GM18502 (cell line): ENCODE data around the gene DHX30.

Source experiments
- ATAC-seq: cut with Tn5 transposase; IDR thresholded peaks from one replicate; pipeline ENCODE4 v1.9.1; 2021; ENCODE audit warnings: mild to moderate bottlenecking; ENCODE audit not compliant: unreplicated experiment, poor library complexity

Gene DHX30

DNA sequence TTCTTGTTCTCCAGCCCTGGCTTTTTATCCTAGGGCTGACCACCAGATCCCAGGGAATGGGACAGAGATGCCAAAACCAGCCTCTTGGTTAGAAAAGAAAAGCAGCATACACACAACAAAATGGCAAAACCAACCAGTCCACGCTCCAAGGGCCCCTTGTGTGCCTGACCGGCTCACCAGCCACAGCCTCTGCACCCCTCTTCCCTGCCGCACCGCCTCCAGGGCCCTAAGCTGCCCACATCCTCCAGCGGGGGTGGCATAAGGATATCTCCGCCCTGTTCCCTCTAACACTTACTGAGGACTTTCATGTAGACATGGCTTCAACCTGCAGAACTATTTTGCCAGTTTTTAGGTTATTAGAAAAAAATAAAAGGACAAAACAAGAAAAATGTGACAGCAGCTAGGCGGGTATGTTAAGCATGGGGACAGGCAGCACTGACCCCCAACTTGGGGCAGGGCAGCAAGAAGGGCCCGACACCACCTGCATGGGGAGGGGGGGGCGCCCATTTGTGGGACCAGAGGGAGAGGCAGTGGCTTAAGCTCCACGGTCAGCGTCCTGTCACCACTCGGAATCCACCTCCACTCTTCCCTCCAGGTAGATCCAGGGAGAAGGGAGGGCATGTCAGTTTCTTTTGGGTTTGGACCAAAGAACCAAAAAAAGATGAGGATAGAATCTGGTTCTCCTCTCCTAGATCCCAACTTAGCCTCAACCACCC lies 49.1 kb downstream of the DHX30 start:
- ATAC-seq = no peak

DNA sequence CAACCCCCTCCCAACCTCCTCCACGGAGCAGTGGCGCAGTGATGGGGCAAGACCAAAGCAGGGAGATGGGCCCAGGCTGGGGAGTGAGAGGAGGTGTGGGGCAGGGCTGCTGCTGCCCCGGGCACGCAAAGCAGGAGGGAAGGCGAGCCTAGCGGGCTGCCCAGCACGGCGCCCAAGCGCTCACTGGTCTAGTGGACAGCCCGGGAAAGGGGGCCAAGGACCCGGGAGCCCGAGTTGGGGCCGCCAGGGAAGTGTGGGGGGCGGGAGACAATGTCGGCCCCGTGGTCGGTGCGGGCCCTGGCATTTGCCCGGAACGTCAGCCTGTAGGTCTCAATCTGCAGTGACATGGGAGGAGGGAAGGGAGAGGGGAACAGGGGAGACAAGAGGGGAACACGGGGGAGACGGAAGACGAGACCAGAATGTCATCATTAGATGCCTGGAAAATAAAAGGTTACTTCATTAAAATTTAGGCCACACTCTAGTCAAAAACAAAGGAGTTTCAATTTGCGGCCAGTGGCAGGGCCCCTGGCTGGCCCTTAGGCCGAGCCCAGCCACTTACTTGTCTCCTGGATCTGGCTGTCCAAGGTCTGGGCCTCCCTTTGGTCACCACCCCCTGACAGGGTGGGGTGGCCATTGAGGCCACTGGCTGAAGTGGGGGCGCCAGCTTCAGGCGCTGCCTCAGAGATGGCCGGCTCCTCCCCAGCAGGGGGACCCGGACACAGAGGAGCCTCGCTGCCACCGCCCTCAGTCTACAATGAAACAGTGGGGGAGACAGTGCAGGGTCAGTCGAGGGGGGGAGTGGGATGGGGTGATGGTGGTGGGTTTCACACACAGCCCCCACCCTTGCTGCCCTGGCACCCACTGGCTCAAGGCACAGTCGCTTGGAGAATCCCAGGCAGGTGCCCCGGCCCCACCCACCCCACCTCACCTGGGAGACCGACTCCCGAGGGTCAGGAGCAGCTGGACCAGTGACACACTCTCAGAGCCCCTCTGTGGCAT lies 50.0 kb downstream of the DHX30 start:
- ATAC-seq = no peak

DNA sequence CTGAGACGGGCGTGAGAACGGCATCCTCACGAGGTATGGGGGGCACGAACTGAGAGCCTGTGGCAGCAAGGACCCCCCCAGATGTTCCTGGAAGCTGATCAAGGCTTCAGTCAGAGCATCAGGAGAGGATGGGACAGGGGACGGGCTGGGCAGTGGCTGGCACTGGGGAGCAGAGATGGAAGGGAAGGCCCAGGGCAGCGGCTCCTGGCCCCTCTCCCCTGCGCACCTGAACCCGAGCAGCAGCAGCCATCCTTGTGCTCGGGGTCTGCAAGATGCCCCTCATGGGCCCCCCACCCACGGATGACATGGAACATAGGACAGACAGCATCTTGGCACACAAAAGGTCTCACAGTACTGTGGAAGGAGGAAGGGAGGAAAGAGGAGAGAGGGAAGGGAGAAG lies 51.3 kb downstream of the DHX30 start:
- ATAC-seq = no peak

DNA sequence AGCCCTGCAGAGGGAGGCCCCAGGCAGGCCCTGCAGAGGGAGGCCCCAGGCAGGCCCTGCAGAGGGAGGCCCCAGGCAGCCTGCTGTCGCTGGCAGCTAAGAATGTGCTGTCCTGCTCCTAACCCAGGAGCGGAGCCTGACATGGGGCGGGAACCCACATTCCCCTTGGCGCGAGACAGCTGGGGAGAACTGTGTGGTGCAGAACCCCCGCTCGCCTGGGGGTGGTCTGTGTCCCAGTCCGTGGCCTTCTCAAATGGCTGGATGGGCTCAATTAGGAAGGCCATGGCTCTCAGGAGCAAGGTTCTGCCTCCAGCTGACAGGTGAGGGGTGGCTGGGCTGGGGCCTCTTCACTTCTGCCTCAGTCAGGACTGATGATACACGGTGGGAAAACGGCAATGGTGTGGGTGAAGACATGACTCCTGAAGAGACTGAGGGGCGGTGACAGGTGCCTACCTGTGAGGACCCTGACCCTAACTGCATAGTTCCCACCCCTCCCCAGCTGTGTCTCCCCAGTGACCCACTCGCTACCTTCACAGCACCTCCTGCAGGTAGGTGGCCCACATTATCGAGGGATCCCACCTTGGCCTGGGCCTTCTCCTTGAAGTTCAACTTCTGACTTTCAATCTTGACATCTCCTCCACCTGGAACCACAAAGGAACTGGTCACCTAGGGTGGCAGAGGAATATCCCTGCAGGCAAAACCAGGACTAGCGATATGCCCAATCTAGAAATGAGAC lies 52.0 kb downstream of the DHX30 start:
- ATAC-seq = no peak

DNA sequence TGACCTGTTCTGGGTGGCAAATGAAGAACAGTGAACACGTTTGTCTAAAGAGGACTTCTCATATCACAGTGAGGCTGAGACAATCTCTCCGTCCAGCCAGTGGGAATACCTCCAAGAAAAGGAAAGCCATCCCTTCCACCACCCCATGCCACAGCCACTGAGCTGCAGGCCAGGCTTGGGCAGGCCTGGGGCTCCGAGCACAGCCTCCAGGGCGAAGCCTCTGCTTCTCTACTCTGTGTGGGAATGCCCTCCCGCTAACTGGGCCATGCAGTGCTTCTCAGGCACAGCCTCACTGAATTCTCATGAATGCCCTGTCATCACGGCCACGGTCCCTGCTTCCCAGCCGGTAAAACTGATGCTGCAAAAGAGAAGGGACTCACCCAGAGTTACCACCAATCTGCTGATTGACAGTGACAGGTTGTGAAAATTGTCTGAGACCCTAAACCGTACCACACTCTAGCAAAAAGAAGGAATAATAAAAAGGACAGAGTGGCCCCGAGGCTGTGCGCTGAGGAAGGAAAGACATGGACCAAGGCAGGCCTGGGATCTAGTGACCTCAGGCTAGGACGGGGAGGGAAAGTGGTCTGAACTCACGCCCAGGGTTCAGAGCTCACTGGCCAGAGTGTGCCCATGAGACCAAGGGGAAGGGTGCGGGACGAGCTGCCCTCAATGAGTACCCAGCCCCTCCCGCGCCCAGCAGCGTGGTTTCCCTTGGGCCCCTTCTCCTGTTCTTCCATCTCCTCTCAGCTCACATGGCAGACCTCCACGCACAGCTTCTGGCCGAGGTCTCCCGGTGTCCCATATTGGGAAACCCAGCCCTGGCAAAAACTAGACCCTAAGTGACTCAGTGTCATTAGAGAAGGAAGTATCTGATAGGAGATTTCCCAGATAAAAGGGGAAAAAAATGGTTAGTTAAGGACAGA lies 52.8 kb downstream of the DHX30 start:
- ATAC-seq = no peak

DNA sequence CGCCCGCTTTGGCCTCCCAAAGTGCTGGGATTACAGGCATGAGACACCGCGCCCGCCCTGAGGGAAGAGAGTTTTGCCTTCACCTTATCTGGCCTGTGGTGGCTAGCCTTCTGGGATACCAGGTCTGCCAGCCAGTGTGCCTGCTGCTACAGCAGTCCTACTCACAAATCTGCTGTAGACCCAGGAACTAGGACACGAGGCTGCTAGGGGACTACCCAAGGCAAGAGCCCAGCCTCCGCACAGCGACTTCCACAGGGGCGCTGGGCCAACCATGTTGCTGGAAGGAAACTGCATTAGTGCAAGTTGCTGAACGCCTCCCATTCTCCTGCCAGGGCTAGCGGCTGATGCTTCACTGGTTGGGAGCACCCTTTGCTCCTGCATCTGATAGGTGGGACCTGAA lies 53.7 kb downstream of the DHX30 start:
- ATAC-seq = no peak

DNA sequence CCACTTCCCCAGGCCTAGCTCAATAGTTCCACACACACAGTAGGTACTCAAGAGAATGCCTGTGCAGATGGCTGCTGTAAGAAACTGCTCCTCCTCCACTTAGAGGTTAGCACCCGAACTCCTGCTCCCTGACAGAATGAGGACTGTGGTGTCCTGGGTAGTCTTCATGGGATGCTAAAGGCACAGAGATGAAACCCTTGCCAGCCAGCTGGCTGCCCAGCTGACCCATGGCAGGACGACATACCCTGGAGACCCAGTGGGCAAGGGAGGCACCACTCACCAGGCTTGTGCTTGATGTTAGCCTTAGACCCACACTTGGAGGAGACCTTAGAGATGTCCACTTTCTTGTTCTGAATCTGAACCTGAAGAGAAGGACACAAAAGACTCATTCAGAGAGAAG lies 54.2 kb downstream of the DHX30 start:
- ATAC-seq = no peak

DNA sequence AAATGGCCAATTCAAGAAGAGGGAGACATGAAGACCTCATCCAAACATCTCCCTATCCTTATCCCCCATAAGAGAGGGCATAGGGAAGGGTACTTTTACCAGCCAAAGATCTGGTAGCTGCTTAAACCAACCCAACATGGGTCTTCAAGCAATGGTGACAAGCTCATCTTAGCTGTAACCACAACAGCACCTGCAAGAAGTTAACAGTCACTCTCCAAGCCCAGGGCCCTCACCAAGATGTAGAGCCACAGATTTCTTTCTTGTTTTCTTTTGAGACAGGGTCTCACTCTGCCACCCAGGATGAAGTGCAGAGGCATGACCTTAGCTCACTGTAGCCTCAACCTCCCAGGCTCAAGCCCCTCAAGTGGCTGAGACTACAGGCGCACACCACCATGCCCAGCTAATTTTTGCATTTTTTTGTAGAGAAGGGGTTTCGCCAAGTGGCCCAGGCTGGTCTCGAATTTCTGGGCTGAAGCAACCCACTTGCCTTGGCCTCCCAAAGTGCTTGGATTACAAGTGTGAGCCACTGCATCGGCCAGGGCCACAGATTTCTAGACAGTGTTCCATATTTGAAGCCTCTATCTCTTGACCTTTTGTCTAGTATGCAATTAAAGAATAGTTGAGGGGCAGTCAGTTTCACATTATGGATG lies 57.1 kb downstream of the DHX30 start:
- no peak for ATAC-seq

DNA sequence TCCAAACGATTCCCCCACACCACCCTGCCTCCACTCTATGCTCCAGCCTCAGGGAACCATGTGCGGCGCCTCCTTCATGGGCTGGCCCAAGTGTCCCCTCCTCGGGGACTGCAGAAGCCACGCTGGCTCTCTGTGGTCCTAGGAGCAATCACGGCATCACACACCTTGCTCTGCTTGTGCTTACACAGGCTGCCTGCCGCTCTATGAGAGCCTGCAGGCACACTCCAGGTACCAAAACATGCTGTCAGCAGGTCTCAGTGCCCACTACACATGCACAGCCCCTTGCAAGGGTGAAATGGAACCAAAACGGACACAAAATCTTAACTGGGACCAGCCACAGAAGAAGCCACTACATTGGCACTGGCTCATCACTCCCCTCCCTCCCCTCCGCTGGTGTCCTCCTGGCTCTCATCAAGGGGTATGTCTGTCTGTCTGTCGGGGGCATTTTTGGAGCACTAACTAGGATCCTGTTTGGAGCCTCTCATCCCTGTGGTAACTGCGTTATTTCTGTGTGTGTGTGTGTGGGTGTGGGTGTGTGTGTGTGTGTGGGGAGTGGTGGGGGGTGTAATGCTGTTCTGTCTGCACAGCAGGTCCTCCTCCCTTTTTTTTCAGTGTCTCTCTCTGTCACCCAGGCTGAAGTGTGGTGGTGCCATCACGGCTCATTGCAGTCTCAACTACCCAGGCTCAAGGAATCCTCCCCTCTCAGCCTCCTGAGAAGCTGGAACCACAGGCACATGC lies 60.6 kb downstream of the DHX30 start:
- no peak for ATAC-seq

DNA sequence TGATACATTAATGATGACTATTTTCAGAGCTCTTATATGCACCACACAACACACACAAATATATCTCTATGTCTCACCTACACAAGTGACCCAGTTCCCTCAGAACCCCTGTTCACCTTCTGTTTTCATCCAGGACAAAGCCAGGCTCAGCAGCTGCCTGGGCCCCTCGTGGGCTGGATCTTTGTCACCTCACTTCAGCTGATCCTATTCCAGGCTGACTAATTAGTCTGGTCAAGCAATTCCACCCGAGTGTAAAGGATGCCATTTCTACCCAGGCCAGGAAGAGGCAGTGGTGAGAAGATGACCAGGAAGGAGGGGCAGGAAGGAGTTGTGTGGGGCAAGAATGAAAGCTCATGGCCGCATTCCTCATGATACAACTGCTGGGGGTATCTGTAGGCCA lies 62.3 kb downstream of the DHX30 start:
- no peak for ATAC-seq

DNA sequence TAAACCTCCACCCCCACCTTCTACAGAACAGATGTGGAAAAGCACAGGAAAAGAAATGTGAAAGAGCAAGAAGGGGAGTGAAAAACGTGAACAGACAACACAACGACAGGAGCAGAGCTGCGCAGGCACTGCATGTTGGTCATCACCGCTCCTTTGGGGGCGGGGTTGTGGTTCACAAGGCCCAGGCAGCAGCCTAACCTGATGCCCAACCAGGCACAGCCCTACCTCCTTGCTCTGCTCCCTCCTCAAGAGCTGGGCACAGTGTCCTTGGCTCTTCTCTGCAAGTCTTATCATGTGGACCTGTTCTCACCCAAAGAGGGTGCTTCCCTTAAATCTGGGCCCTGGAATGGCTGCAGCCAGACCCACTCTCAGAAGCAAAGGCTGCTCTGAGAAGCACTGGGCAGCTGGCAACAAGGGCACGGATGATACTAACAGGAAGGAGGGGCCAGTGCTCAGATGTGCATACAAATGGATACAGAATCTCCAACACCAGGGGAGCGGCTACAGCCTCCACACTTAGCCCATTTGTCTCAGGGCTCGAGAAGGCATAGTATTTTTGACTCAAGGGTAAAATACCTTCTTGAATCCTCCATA lies 64.6 kb downstream of the DHX30 start:
- ATAC-seq = no peak

DNA sequence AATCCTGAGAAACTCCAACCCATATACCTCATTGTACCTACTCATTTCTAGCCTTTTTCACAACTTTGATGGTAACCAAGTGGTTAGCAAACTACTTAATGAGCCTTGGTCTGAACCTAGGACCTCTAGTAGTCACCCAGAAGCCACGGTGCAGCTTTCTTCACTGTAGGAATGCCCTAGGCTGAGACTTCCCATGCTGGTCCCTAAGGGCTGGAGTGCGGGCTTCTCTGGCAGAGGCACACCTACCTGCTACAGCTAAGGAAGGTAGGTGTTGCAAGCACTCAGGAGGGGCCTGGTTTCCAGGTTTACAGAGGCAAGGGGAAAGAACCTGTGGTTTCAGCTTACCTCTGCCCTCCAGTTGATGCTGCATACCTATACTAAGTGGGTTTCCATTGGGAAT lies 65.4 kb downstream of the DHX30 start:
- ATAC-seq = no peak

DNA sequence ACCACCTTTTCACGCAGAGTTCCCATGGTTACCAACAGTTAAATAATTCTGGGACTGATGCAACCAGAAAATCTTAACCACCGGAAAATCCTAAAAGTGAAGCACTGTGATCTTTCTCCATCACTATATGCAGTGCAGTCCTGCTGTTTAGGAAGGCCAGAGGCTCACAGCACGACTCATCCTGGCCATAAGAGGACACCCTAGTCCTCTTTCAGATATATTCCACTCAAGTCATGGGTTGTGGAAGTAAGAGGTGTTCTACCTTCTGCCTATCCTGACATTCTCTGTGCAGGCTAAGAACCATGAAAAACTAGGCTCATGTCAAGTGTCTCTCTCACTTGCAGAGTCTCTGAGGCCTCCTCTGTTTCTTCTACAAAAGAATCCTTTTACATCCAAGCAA lies 67.2 kb downstream of the DHX30 start:
- no peak for ATAC-seq

DNA sequence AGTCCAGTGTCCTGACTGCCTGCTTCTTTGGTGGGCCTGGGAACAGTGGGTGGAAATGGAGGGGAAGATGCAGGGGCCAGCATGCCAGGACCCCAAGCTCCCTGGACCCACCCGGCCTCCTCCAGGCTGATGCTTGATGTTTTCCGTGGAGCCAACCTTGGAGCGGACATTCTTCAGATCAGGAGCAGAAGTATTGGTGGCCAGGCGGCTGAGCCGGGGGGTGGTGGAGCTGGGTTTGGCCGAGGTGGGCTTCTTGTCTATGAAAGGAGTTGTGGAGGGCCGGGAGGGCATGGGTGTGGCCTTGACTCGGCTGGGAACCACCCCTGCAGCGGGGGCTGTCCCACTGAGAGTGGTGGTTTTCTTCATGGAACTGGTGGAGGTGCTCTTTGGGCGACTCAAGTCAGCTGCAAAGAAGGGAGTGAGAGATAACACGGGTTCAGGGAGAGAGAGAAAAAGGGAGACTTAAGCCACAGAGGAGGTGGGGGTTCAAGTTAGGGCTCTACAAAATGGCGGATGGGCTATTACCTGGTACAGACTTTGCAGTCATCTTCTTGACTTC lies 67.8 kb downstream of the DHX30 start:
- ATAC-seq = no peak

DNA sequence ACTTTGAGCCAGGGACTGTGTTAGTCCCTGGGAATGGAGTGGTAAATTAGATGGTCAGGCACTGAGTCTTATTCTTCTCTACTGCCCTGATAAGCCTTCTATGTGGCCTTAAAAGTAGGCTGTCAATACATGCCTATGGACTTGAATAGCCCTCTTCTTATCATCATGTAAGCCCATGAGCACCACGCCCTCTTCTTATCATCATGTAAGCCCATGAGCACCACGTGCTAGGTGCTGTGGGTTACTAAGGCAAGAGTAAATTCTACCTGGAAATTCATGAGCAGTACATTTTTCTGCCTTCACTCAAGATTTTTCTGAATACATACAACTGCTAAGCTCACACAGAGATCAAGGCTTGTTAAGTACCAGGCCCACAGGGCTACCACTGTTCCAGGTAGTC lies 68.5 kb downstream of the DHX30 start:
- no peak for ATAC-seq

DNA sequence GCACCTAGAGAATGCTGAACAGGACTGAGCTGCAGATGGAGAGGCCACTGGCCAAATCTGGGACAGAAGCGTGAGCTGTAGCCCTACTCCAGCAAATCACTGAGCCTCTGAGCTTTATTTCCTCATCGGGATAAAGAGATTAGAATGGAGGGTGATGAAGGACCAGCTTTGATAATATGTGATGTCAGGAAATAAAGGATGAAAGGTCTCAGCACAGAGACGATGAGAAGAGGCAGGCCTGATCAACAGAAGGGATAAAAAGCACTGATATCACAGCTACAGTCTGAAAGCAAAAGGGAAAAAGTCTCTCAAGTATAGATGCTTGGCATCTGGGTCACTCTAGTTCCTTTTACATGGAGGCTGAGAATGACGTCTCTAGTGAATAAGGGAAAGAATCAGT lies 70.0 kb downstream of the DHX30 start:
- no peak for ATAC-seq

DNA sequence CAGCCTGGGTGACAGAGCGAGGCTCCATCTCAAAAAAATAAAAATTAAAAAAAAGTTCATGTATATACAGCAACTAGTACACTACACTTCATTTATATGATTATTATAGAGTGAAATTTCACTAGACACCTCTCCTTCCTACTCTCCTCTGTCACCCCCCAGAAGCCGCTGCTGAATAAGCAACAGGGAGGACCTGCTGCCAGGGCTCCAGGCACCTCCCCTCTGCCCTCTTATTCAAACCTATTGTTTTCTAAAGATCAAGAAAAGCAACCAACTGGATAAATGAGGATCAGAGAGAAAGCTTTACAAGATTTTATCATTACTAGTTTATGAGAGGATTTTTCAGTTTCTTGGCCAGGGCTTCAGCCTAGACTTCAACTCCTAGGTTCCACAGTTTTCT lies 71.5 kb downstream of the DHX30 start:
- ATAC-seq = no peak

DNA sequence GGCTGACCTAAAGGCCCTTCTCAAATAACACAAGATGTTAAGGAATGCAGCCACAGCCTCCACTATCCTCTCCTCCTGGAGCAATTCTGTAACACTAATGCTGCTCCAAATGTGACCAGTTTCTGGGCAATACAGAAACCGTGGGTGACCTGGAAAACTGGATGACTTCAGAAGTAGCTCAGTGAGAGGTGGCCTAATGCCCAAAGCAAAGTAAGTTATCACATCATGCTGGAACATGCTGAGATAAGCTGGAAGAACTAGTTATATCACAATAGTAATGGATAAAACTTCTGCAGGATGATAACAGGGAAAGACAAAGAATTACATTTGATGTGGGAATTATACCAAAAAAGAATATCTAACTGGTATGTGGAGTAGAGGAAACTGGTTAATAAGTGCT lies 72.0 kb downstream of the DHX30 start:
- no peak for ATAC-seq
